AG09309 (cell line): ENCODE measurements around the gene ATP2C2.

Experiments
- DNase-seq: peaks from one replicate; pipeline ENCODE4 v3.0.0-alpha.2; 2010; ENCODE audit warnings: low read depth
- H3K4me3 ChIP-seq: 2 replicates; pipeline ENCODE4 v1.5.1; 2011; ENCODE audit warnings: mild to moderate bottlenecking, low read depth, low read length, moderate library complexity; ENCODE audit not compliant: control insufficient read depth
- TF ChIP-seq, protein P1 (sequence below): IDR thresholded peaks from 2 replicates; pipeline ENCODE4 v1.5.1; 2011; ENCODE audit warnings: mild to moderate bottlenecking, low read depth, low read length, inconsistent platforms; ENCODE audit not compliant: insufficient read depth, control insufficient read depth; ENCODE audit errors: missing control alignments

ATP2C2 gene

GRCh38 chr16:84369938-84370627 lies 1.7 kb downstream of the ATP2C2 start:
- TF ChIP-seq, protein P1, sequence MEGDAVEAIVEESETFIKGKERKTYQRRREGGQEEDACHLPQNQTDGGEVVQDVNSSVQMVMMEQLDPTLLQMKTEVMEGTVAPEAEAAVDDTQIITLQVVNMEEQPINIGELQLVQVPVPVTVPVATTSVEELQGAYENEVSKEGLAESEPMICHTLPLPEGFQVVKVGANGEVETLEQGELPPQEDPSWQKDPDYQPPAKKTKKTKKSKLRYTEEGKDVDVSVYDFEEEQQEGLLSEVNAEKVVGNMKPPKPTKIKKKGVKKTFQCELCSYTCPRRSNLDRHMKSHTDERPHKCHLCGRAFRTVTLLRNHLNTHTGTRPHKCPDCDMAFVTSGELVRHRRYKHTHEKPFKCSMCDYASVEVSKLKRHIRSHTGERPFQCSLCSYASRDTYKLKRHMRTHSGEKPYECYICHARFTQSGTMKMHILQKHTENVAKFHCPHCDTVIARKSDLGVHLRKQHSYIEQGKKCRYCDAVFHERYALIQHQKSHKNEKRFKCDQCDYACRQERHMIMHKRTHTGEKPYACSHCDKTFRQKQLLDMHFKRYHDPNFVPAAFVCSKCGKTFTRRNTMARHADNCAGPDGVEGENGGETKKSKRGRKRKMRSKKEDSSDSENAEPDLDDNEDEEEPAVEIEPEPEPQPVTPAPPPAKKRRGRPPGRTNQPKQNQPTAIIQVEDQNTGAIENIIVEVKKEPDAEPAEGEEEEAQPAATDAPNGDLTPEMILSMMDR, result no peak

GRCh38 chr16:84370723-84371552 lies 2.6 kb downstream of the ATP2C2 start:
- DNase-seq, result no peak
- H3K4me3 ChIP-seq, result no peak overlapping the region

More at GRCh38 chr16:84369938-84370627, 1.7 kb downstream of the ATP2C2 start:
- no peak overlapping the region for H3K4me3 ChIP-seq
- DNase-seq, result no peak

DNA sequence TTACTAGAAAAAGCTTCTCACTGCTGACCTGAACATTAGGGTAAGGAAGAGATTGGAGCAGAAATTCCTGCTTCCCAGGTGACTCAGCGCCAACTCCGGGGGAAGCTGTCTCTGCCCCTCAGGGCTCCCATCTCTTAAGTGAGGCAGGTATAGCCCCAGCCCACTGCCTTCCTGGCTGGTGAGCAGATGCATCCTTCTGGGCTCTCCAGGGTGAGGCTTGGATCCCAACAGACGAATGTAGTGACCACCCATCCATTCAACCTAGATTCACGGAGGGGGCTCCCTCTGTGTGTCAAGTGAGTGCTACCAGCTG lies 3.2 kb downstream of the ATP2C2 start:
- H3K4me3 ChIP-seq, result no peak overlapping the region
- no peak for DNase-seq
- TF ChIP-seq, protein P1, result no peak

More at GRCh38 chr16:84370723-84371552, 2.6 kb downstream of the ATP2C2 start:
- TF ChIP-seq, protein P1, result no peak

GRCh38 chr16:84373907-84374489 lies 5.7 kb downstream of the ATP2C2 start:
- DNase-seq, result no peak
- no peak overlapping the region for H3K4me3 ChIP-seq
- TF ChIP-seq, protein P1, result no peak

DNA sequence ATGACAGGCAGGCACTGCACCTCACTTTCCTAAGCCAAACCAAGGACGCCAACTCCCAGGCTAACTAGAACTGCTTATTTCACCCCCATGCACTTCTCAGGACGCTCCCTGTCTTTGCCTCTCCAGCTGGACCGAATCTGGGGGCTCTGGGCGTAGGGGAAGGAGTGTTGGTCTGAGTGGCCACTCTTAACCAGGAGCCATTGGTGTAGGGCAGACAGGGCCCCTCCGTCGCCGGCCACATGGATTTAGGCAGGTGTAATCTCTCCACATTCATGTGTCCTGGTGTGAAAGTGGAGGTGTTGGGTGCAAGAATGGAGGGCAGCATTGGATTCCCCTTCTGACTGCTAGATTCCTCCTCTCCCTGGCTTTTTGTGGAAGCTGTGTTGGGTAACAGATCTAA lies 9.8 kb downstream of the ATP2C2 start:
- no peak for DNase-seq
- no peak overlapping the region for H3K4me3 ChIP-seq
- TF ChIP-seq, protein P1, result no peak

- TF ChIP-seq, protein P1, result no peak
- no peak overlapping the region for H3K4me3 ChIP-seq
- DNase-seq, result no peak
Measured at GRCh38 chr16:84378567-84378966, 10.2 kb downstream of the ATP2C2 start.
